Activated CD4-positive, alpha-beta T cell treated with anti-CD3 and anti-CD28 coated beads for 4 hours (primary cell): ENCODE data around the gene CYP39A1.
"Not testable (repeated sequence)": the region's sequence is repeated elsewhere in the genome, so short reads cannot be mapped to it uniquely, and the experiment has no call there.

Source experiments
- DNase-seq, 2 donors: peaks; one replicate each; pipeline ENCODE4 v3.0.0-alpha.2; 2020

The CYP39A1 gene

DNA sequence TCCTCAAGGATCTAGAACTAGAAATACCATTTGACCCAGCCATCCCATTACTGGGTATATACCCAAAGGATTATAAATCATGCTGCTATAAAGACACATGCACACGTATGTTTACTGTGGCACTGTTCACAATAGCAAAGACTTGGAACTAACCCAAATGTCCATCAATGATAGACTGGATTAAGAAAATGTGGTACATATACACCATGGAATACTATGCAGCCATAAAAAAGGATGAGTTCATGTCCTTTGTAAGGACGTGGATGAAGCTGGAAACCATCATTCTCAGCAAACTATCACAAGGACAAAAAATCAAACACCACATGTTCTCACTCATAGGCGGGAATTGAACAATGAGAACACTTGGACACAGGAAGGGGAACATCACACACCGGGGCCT is 4.5 kb downstream of the CYP39A1 start:
- DNase-seq, result not testable (repeated sequence)

- no peak for DNase-seq
Measured at GRCh38 chr6:46645265-46645664, 7.4 kb downstream of the CYP39A1 start.

DNA sequence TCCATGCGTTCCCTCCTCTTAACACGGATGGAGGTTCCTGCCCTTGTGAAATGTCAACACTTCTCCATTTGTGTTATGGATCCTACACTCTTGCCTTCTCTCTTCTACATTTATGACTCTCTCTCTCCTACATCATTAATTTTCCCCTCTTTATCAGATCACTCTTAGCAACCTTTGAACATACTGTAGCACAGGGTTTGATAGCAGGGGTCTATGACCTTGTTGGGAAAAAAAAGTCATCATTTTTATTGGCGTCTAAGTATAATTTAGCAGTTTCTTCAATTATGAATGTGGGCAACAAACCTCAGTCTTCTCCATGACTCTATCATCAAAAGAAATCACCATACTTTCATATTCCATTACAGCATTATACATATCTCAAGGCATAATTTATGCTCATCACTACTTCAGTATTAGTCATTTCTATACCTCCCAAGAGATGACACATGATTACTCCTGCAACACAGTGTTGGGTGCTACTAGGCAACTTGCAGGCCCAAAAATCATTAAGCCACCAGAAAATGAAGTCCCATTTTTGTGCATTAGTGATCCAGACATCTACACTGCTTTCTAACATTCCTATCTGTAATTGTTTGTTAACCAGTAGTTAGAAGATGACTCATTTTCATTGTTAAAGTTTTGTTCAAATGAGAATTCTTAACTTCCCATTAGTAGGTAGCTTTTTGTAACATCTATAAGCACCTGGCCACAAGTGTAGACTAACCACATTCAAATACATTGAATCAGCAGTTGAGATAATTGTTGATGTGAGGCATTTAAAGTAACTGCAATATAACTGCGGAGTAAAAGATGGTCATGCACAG is 9.5 kb downstream of the CYP39A1 start:
- no peak for DNase-seq

- no peak for DNase-seq
Measured at GRCh38 chr6:46638650-46639049, 14.0 kb downstream of the CYP39A1 start.

- DNase-seq, result no peak
Measured at GRCh38 chr6:46637933-46638332, 14.7 kb downstream of the CYP39A1 start.

DNA sequence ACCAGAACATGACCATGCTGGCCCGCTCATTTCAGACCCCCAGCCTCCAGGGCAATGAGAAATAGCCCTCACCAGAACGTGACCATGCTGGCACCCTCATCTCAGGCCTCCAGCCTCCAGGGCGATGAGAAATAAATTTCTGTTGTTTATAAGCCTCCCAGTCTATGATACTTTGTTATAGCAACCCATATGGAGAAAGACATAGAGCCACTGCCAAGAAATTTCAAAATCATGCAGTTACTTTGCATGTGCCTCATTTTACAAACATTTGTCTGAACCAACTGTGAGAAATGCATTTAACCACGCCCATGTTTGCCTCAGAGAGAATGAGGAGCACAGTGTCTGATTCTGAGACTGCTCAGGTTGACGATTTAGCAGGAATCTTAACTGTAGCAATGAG is 15.5 kb downstream of the CYP39A1 start:
- no peak for DNase-seq

- DNase-seq, result no peak
Measured at GRCh38 chr6:46635462-46635861, 17.2 kb downstream of the CYP39A1 start.

DNA sequence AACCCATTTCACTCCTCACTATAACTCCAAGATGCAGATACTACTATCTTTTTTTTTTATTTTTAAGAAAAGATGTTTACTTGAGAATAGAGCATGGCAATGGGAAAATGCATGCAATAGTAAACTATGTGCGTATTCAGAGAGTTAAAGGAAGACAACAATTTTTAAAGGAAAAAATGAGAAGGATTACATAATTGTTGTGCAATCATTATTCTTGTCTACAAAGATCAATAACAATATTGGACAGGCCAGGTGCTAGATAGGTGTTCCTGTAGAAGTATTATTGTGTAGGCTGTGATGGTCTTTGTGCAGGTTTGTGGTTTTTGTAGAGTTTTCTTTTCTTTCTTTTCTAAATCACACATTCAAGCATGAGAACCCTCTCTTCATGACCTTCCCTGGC is 20.6 kb downstream of the CYP39A1 start:
- DNase-seq, result no peak

DNA sequence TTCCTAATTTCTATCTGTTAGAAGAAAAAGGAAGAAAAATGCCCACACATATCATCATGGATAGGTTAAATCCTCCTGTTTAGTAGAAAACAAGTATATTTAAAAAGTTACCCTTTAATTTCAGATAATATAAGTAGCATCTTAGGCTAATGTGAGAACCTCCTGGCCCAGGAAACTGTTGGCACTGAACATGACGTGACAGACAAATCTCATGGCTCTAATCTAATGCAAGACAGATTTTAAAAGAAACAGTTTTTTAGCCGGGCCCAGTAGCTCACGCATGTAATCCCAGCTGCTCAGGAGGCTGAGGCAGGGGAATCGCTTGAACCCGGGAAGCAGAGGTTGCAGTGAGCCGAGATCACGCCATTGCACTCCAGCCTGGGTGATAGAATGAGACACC is 22.9 kb downstream of the CYP39A1 start:
- DNase-seq, result no peak

GRCh38 chr6:46628976-46629375 is 23.6 kb downstream of the CYP39A1 start:
- DNase-seq, result no peak

GRCh38 chr6:46628498-46628897 is 24.1 kb downstream of the CYP39A1 start:
- DNase-seq, result no peak

GRCh38 chr6:46626976-46627375 is 25.6 kb downstream of the CYP39A1 start:
- no peak for DNase-seq

DNA sequence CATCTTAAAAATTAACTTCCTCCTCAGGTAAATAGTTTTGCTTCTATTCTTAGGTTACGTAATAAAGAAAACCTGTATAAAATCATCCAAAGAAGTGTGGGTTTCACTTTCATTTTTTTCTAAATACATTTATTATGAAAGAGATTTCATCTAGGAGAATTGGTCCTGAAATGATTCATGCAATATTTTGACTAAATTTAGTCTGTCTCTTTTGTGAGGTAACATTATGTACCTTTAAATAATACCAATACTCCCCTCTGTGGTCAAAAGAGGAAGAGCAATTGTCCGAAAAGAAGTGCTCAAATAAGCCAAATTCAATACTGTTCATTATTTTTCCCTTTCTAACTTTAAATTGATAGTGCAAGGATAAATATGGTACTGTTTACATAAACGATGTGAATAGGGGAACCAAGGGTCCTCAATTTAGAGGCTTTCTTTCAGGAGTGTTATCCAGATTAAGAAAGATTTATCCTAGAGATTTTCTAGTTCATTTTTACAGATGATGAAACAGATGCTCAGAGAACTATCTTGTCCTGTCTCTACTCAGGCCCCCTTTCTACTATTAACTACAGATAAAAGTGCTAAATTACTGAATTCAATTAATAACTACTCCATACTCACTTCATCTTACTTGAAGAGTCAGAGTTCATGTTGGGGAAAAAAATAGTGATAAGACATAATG is 26.2 kb downstream of the CYP39A1 start:
- DNase-seq, result no peak

GRCh38 chr6:46618726-46619125 is 33.9 kb downstream of the CYP39A1 start:
- DNase-seq, result no peak

GRCh38 chr6:46612645-46613044 is 40.0 kb downstream of the CYP39A1 start:
- no peak for DNase-seq

DNA sequence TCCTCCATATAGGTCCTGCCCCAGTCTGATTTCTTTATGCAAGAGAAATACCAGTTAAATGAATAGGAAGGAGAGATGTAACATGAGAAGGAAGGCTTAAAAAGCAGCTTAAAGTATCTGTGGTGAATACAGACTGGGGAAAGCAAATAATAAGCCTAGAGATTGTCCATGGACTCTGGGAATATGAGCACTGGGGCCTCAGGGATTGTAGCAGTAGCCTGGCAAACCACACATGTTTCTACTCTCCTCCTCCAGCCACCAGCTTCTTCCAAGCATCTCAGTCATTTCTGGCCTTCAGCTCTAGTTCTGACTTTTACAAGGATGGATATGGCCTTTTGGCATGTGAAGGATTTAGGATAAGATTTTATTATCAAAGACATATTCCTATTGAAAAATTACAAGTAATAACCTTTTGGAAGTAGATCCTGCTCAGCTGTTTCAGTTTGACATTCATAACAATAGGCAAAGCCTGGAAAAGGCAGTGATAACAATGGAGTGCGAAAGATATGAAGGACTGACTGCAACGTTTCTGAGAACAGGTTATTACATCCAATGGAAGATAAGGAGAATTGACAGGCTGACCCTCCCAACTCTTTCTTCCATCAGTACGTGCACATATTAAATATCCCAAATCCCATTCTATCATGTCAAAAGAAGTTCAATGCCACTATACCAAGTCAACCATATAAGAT is 41.6 kb downstream of the CYP39A1 start:
- no peak for DNase-seq

DNA sequence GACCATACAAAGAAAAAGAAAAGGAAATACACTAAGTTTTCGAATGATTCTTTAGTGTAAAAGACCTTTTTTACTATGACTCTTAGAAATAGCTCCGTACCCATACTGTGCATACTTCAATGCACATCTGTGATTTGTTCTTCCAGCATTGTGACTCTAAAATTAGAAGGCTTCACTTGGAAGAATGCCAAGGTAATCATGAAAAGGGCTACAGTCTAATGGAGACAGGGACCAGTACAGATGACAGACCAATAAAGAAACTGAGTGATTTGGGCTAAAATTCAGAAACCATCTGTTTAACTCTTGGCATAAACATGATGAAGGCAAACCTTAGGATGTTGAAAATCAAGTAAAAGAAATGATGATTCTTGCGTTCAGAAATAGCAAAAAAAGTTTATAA is 46.3 kb downstream of the CYP39A1 start:
- DNase-seq, result no peak

DNA sequence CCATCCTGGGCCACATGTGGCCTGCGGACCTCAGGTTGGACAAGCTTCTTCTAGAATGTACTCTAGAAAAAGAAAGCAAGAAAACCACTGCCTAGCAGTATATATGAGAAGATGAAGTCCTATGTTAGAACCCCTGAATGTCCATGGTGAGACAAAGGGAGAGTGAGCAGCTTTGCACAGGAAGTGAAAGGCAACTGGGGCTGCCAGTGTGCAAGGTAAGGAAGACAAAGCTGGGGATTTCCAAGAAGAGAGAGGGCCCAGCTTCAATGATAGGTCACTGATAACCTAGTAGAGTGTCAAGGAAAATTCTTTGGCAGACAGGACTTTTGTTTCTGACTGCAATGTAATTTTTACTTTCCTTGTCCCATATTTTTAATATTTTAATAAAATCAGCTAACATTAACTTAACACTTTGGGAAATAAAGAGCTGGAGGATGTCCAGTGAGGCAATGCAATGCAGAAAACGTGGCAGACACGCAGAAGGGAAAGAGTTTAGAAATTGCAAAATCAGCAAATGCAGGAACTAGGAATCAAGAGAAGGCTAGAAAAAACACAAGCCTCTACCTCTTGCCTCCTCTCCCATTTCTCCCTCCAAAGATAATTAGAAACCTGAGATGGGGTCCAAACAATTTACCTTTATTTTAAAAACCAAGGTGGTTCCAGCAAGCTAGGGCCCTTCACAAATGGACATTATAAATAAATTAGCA is 47.4 kb downstream of the CYP39A1 start:
- no peak for DNase-seq

- no peak for DNase-seq
Measured at GRCh38 chr6:46598215-46598614, 54.4 kb downstream of the CYP39A1 start.

GRCh38 chr6:46592740-46593139 is 59.9 kb downstream of the CYP39A1 start:
- DNase-seq, result no peak

DNA sequence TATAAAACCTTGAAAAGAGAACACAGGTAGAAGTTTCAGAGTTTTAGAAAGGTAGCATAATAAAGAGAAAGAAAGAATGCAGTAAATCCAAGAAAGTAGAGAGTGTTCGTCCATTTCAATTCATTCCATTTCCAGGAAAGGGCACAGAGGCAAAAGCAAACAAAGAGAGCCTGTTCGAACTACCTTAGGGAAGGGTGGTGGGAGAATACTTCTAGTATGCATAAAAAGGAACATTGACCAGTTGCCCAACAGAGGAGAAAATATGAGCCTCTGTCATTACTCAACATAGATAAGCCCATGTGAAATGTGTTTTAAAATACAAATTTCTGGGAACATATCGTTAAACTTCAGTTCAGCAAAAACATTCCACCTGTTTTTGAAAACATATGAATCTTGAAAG is 60.6 kb downstream of the CYP39A1 start:
- DNase-seq, result no peak

GRCh38 chr6:46590765-46591164 is 61.9 kb downstream of the CYP39A1 start:
- no peak for DNase-seq

GRCh38 chr6:46586906-46587305 is 65.7 kb downstream of the CYP39A1 start:
- DNase-seq, result no peak
